HEK293 (cell line): Measurements from ENCODE around the gene SMAD4.

Source experiments
- CTCF ChIA-PET: fragments of 350-600 bp; formaldehyde crosslinking; extraction: SDS; loops from one replicate; lab custom pipeline; 2021; ENCODE audit warnings: antibody characterized with exemption; lab: Yijun Ruan, JAX
- POLR2A ChIA-PET: fragments of 300-600 bp; formaldehyde crosslinking; extraction: SDS; loops from one replicate; lab custom pipeline; 2020; ENCODE audit warnings: antibody characterized with exemption, inconsistent platforms; lab: Yijun Ruan, JAX
- H3K27ac ChIP-seq: fragments of 200-500 bp; sonication (Bioruptor generic); 2 replicates; pipeline ENCODE4 v1.5.1; 2014; ENCODE audit warnings: low read depth, low read length, control low read depth, inconsistent platforms; ENCODE audit errors: extremely low read depth
- H3K36me3 ChIP-seq, 2 experiments: fragments of 200-500 bp in 1 of 2; sonication (Bioruptor generic) in 1 of 2; 1 replicate in 1 of 2; 2 replicates in 1 of 2; pipeline ENCODE4 v1.5.1; 2014 to 2017; ENCODE audit warnings: inconsistent platforms in 2 of 2, low read length in 2 of 2; ENCODE audit not compliant: control insufficient read depth in 2 of 2, insufficient read depth in 1 of 2
- H3K4me1 ChIP-seq: fragments of 200-500 bp; sonication (Bioruptor generic); 2 replicates; pipeline ENCODE4 v1.5.1; 2014; ENCODE audit warnings: mild to moderate bottlenecking, low read length, inconsistent platforms; ENCODE audit not compliant: control insufficient read depth, insufficient read depth
- H3K4me3 ChIP-seq: 2 replicates; pipeline ENCODE4 v1.5.1; 2011; ENCODE audit warnings: low read depth, mild to moderate bottlenecking, control low read depth, low read length, moderate library complexity
- H3K9me3 ChIP-seq: fragments of 200-500 bp; sonication (Bioruptor generic); 2 replicates; pipeline ENCODE4 v1.5.1; 2014; ENCODE audit warnings: low read depth, low read length, inconsistent platforms; ENCODE audit not compliant: control insufficient read depth, insufficient read depth
- GLI4 ChIP-seq: fragments of 450-650 bp; formaldehyde crosslinking; IDR thresholded peaks from 2 replicates; pipeline ENCODE4 v1.5.1; 2016; ENCODE audit warnings: missing biosample characterization, missing genetic modification characterization
- SALL2 ChIP-seq: fragments of 450-650 bp; formaldehyde crosslinking; IDR thresholded peaks from 2 replicates; pipeline ENCODE4 v1.5.0; 2017; ENCODE audit warnings: missing biosample characterization, mild to moderate bottlenecking, missing genetic modification characterization, borderline replicate concordance
- SP3 ChIP-seq: fragments of 450-650 bp; formaldehyde crosslinking; IDR thresholded peaks from 2 replicates; pipeline ENCODE4 v1.5.1; 2016; ENCODE audit warnings: missing biosample characterization, missing genetic modification characterization
- WT1 ChIP-seq: fragments of 450-650 bp; formaldehyde crosslinking; IDR thresholded peaks from 2 replicates; pipeline ENCODE4 v1.5.1; 2016; ENCODE audit warnings: missing biosample characterization, missing genetic modification characterization
- ZBTB8A ChIP-seq: fragments of 450-650 bp; formaldehyde crosslinking; IDR thresholded peaks from 2 replicates; pipeline ENCODE4 v1.5.1; 2016; ENCODE audit warnings: missing biosample characterization, missing genetic modification characterization
- ZNF112 ChIP-seq: fragments of 450-650 bp; formaldehyde crosslinking; IDR thresholded peaks from 2 replicates; pipeline ENCODE4 v1.5.0; 2017; ENCODE audit warnings: missing biosample characterization, missing genetic modification characterization
- ZNF121 ChIP-seq: fragments of 450-650 bp; formaldehyde crosslinking; IDR thresholded peaks from 2 replicates; pipeline ENCODE4 v1.5.1; 2016; ENCODE audit warnings: missing biosample characterization, missing genetic modification characterization
- ZNF155 ChIP-seq: fragments of 450-650 bp; formaldehyde crosslinking; IDR thresholded peaks from 2 replicates; pipeline ENCODE4 v1.5.1; 2016; ENCODE audit warnings: missing biosample characterization, missing genetic modification characterization
- ZNF175 ChIP-seq: fragments of 450-650 bp; formaldehyde crosslinking; IDR thresholded peaks from 2 replicates; pipeline ENCODE4 v1.5.1; 2016; ENCODE audit warnings: missing biosample characterization, missing genetic modification characterization
- ZNF2 ChIP-seq: fragments of 450-650 bp; formaldehyde crosslinking; IDR thresholded peaks from 2 replicates; pipeline ENCODE4 v1.5.1; 2016; ENCODE audit warnings: missing biosample characterization, missing genetic modification characterization
- ZNF211 ChIP-seq: fragments of 450-650 bp; formaldehyde crosslinking; IDR thresholded peaks from 2 replicates; pipeline ENCODE4 v1.5.1; 2016; ENCODE audit warnings: low read depth, missing biosample characterization, missing genetic modification characterization
- ZNF221 ChIP-seq: fragments of 450-650 bp; formaldehyde crosslinking; IDR thresholded peaks from 2 replicates; pipeline ENCODE4 v1.5.1; 2017; ENCODE audit warnings: missing biosample characterization, missing genetic modification characterization, borderline replicate concordance
- ZNF404 ChIP-seq: fragments of 450-650 bp; formaldehyde crosslinking; IDR thresholded peaks from 2 replicates; pipeline ENCODE4 v1.5.1; 2017; ENCODE audit warnings: missing biosample characterization, missing genetic modification characterization
- ZNF426 ChIP-seq: fragments of 450-650 bp; formaldehyde crosslinking; IDR thresholded peaks from 2 replicates; pipeline ENCODE4 v1.5.1; 2017; ENCODE audit warnings: missing biosample characterization, missing genetic modification characterization, mild to moderate bottlenecking, inconsistent platforms, moderate library complexity
- ZNF558 ChIP-seq: fragments of 450-650 bp; formaldehyde crosslinking; IDR thresholded peaks from 2 replicates; pipeline ENCODE4 v1.5.1; 2016; ENCODE audit warnings: missing biosample characterization, missing genetic modification characterization
- TF ChIP-seq, protein P1 (sequence below): fragments of 450-650 bp; formaldehyde crosslinking; IDR thresholded peaks from 2 replicates; pipeline ENCODE4 v1.5.1; 2016; ENCODE audit warnings: missing biosample characterization, missing genetic modification characterization
- TF ChIP-seq, protein P2 (sequence below): fragments of 450-650 bp; formaldehyde crosslinking; IDR thresholded peaks from 2 replicates; pipeline ENCODE4 v1.5.1; 2016; ENCODE audit warnings: missing biosample characterization, missing genetic modification characterization
- TF ChIP-seq, protein P3 (sequence below): fragments of 450-650 bp; formaldehyde crosslinking; IDR thresholded peaks from 2 replicates; pipeline ENCODE4 v1.5.1; 2017; ENCODE audit warnings: missing biosample characterization, missing genetic modification characterization
- TF ChIP-seq, protein P4 (sequence below): fragments of 450-650 bp; formaldehyde crosslinking; conservative IDR thresholded peaks from 2 replicates; pipeline ENCODE4 v1.5.1; 2016; ENCODE audit warnings: low read depth, missing biosample characterization, missing genetic modification characterization
- TF ChIP-seq, protein P5 (sequence below): fragments of 450-650 bp; formaldehyde crosslinking; IDR thresholded peaks from 2 replicates; pipeline ENCODE4 v1.5.0; 2017; ENCODE audit warnings: missing biosample characterization, missing genetic modification characterization, borderline replicate concordance

Gene SMAD4

DNA sequence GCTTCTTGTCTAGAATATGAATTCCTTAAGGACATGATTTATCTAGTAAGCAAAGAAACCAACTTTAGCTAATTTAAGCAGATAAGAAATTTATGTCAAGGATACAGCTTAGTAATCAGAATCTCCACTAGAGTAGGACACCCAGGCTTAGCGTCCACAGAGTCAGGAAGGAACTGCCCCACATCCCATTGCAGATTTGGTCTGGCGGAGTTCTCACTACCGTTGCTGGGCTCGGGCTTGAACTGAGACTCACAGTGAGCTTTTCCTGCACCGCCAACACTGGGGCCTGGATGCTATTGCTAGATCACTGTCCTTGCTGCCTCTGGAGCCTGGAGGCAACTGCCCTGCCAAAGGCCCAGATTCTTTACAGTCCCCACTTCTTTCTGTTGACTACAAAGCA, 68.1 kb downstream of the SMAD4 start:
- ChIA-PET CTCF (interaction anchor here (0.6 to 1.6 kb wide), 5 partner anchors 8 to 523 kb away, joined by 3 read pairs; partner anchors contain the start of gene MRO), POLR2A (no interaction called here)
- no peak overlapping the region for H3K4me3 ChIP-seq
- H3K36me3 ChIP-seq = no peaks in the 10 kb centered on the region
- TF ChIP-seq ZNF558 (no peak), WT1 (no peak), ZBTB8A (tag by site-specific recombination) (no peak), GLI4 (tag by site-specific recombination) (no peak), ZNF155 (tag by site-specific recombination) (no peak), ZNF112 (tag by site-specific recombination) (no peak)
- TF ChIP-seq, protein P1, sequence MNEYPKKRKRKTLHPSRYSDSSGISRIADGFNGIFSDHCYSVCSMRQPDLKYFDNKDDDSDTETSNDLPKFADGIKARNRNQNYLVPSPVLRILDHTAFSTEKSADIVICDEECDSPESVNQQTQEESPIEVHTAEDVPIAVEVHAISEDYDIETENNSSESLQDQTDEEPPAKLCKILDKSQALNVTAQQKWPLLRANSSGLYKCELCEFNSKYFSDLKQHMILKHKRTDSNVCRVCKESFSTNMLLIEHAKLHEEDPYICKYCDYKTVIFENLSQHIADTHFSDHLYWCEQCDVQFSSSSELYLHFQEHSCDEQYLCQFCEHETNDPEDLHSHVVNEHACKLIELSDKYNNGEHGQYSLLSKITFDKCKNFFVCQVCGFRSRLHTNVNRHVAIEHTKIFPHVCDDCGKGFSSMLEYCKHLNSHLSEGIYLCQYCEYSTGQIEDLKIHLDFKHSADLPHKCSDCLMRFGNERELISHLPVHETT = no peak
- TF ChIP-seq, protein P2, sequence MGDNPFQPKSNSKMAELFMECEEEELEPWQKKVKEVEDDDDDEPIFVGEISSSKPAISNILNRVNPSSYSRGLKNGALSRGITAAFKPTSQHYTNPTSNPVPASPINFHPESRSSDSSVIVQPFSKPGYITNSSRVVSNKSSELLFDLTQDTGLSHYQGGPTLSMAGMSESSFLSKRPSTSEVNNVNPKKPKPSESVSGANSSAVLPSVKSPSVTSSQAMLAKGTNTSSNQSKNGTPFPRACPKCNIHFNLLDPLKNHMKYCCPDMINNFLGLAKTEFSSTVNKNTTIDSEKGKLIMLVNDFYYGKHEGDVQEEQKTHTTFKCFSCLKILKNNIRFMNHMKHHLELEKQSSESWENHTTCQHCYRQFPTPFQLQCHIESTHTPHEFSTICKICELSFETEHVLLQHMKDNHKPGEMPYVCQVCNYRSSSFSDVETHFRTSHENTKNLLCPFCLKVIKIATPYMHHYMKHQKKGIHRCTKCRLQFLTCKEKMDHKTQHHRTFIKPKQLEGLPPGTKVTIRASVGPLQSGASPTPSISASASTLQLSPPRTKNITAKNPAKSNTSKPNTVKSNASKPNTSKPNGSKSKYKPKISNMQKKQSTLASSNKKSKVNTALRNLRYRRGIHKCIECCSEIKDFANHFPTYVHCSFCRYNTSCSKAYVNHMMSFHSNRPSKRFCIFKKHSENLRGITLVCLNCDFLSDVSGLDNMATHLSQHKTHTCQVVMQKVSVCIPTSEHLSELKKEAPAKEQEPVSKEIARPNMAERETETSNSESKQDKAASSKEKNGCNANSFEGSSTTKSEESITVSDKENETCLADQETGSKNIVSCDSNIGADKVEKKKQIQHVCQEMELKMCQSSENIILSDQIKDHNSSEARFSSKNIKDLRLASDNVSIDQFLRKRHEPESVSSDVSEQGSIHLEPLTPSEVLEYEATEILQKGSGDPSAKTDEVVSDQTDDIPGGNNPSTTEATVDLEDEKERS (tag by site-specific recombination) = no peak
- TF ChIP-seq, protein P3, sequence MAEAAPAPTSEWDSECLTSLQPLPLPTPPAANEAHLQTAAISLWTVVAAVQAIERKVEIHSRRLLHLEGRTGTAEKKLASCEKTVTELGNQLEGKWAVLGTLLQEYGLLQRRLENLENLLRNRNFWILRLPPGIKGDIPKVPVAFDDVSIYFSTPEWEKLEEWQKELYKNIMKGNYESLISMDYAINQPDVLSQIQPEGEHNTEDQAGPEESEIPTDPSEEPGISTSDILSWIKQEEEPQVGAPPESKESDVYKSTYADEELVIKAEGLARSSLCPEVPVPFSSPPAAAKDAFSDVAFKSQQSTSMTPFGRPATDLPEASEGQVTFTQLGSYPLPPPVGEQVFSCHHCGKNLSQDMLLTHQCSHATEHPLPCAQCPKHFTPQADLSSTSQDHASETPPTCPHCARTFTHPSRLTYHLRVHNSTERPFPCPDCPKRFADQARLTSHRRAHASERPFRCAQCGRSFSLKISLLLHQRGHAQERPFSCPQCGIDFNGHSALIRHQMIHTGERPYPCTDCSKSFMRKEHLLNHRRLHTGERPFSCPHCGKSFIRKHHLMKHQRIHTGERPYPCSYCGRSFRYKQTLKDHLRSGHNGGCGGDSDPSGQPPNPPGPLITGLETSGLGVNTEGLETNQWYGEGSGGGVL (tag by site-specific recombination) = no peak
- TF ChIP-seq, protein P4, sequence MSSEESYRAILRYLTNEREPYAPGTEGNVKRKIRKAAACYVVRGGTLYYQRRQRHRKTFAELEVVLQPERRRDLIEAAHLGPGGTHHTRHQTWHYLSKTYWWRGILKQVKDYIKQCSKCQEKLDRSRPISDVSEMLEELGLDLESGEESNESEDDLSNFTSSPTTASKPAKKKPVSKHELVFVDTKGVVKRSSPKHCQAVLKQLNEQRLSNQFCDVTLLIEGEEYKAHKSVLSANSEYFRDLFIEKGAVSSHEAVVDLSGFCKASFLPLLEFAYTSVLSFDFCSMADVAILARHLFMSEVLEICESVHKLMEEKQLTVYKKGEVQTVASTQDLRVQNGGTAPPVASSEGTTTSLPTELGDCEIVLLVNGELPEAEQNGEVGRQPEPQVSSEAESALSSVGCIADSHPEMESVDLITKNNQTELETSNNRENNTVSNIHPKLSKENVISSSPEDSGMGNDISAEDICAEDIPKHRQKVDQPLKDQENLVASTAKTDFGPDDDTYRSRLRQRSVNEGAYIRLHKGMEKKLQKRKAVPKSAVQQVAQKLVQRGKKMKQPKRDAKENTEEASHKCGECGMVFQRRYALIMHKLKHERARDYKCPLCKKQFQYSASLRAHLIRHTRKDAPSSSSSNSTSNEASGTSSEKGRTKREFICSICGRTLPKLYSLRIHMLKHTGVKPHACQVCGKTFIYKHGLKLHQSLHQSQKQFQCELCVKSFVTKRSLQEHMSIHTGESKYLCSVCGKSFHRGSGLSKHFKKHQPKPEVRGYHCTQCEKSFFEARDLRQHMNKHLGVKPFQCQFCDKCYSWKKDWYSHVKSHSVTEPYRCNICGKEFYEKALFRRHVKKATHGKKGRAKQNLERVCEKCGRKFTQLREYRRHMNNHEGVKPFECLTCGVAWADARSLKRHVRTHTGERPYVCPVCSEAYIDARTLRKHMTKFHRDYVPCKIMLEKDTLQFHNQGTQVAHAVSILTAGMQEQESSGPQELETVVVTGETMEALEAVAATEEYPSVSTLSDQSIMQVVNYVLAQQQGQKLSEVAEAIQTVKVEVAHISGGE (tag by site-specific recombination) = no peak
- no peaks in the 10 kb centered on the region for H3K9me3 ChIP-seq
- H3K27ac ChIP-seq = no peak overlapping the region
- H3K4me1 ChIP-seq = no peaks in the 10 kb centered on the region

DNA sequence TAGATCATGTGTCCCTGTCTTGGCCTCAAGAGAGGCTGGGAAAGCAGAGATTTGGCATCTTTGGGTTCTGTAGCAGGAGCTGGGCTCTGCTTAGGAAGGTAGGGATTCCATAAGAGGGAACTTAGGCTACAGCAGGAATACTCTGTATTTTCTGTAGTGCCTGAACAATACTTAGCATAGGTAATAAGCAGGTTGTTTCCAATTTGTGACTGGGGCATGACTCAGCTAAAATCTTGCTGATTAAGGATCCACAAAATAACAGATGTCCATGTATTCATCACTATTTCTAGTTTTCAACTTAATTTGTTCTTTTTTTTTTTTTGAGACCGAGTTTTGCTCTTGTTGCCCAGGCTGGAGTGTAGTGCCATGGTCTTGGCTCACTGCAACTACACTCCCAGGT, 68.5 kb downstream of the SMAD4 start:
- Histone ChIP-seq H3K9me3 (no peaks in the 10 kb centered on the region), H3K36me3 (no peaks in the 10 kb centered on the region), H3K4me3 (no peak overlapping the region), H3K4me1 (no peaks in the 10 kb centered on the region), H3K27ac (no peak overlapping the region)
- TF ChIP-seq ZNF211 (no peak), ZNF426 (tag by site-specific recombination) (no peak), ZNF221 (tag by site-specific recombination) (no peak), ZNF175 (tag by site-specific recombination) (no peak), ZNF404 (no peak), ZNF121 (tag by site-specific recombination) (no peak), SP3 (tag by site-specific recombination) (no peak), SALL2 (tag by site-specific recombination) (no peak), ZNF2 (tag by site-specific recombination) (no peak), ZNF558 (no peak)
- TF ChIP-seq, protein P5, sequence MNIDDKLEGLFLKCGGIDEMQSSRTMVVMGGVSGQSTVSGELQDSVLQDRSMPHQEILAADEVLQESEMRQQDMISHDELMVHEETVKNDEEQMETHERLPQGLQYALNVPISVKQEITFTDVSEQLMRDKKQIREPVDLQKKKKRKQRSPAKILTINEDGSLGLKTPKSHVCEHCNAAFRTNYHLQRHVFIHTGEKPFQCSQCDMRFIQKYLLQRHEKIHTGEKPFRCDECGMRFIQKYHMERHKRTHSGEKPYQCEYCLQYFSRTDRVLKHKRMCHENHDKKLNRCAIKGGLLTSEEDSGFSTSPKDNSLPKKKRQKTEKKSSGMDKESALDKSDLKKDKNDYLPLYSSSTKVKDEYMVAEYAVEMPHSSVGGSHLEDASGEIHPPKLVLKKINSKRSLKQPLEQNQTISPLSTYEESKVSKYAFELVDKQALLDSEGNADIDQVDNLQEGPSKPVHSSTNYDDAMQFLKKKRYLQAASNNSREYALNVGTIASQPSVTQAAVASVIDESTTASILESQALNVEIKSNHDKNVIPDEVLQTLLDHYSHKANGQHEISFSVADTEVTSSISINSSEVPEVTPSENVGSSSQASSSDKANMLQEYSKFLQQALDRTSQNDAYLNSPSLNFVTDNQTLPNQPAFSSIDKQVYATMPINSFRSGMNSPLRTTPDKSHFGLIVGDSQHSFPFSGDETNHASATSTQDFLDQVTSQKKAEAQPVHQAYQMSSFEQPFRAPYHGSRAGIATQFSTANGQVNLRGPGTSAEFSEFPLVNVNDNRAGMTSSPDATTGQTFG (tag by site-specific recombination) = no peak
- ChIA-PET POLR2A (no interaction called here), CTCF (interaction anchor here (0.6 to 1.6 kb wide), 3 partner anchors 9 to 522 kb away, joined by 3 read pairs; no protein-coding TSS in a partner anchor)
